ENCODE measurements around the gene AKNA. TPM values are rescaled to one million over a fixed set of nuclear protein-coding genes. Genes with fewer than 3 reads are reported as not detected.

AKNA gene
- polyA plus RNA-seq, 1 of the 3 experiments (the other 2 are of a cell fraction), result 0.84 TPM

DNA sequence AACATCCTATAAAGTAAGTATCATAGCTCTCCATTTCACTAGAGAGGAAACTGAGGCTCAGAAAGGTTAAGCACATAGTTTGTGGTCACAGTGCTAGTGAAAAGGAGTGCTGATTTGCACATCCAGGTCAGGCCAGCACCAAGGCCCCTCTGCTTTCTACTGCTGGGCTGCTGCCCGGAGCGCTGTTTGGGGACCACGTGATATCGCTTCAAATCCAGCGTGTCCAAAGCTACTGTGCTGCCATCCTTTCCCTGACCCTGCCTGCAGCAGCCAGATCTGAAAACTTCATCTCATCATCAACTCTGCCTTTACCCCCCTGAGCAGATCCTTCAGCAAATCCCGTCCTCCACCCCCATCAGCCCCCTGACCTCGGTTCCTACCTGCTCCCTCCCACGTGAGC, 40.7 kb upstream of the AKNA start (continued):
- no peak for TF ChIP-seq GABPA (IDR thresholded peaks at IDR 0.05; ENCODE audit: low read depth)
- TF ChIP-seq RFX5 (IDR thresholded peaks at IDR 0.05; ENCODE audit: low read length), result no peak

DNA sequence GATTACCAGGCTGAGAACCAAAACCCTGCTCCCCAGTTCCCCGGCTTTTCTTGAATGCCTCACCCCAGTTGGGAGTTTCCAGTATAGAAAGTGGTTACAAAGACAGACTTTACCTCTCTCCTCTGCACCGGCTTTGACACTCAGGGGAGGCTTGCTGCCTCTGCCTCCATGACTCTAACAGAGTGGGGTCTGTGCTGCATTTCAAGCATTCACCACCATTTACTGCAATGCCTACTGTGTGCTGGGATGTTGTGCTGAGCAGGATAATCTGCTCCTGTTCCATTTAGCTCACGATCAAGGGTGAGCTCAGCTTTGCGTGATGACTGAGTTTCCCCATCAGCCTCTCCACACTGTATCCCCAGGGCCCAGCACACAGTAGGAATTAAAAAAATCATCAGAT, 39.9 kb upstream of the AKNA start:
- Histone ChIP-seq H3K4me1 (ENCODE audit: control insufficient read depth in 1 of 2, insufficient read depth in 2 of 2, low read depth in 1 of 2, low read length in 1 of 2) (no peaks in the 10 kb centered on the region), H3K27me3 (ENCODE audit: insufficient read depth) (no peaks in the 10 kb centered on the region; the same call in 1 of the 2 replicates), H3K4me3 (ENCODE audit: low read depth in 2 of 2, low read length in 1 of 2) (no peak overlapping the region), H3K9me3 (no peaks in the 10 kb centered on the region), H3K36me3 (replicated peaks in 1 of 2; ENCODE audit: control insufficient read depth in 1 of 2, insufficient read depth in 2 of 2, low read length in 1 of 2) (no peaks in the 10 kb centered on the region), H3K9me2 (no peaks in the 10 kb centered on the region), H3K9ac (no peak overlapping the region), H3K27ac (ENCODE audit: low read depth in 2 of 2, low read length in 1 of 2) (no peak overlapping the region), H3F3A (replicated peaks; ENCODE audit: insufficient read depth) (no peaks in the 10 kb centered on the region), H3K4me2 (no peak overlapping the region), H3K79me2 (ENCODE audit: insufficient read depth) (no peaks in the 10 kb centered on the region), H4K20me1 (ENCODE audit: insufficient read depth) (no peaks in the 10 kb centered on the region), H2AFZ (ENCODE audit: low read depth) (no peak overlapping the region)
- TF ChIP-seq, protein P1, sequence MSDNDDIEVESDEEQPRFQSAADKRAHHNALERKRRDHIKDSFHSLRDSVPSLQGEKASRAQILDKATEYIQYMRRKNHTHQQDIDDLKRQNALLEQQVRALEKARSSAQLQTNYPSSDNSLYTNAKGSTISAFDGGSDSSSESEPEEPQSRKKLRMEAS (IDR thresholded peaks at IDR 0.05; ENCODE audit: low read depth), result no peak
- TF ChIP-seq, protein P2, sequence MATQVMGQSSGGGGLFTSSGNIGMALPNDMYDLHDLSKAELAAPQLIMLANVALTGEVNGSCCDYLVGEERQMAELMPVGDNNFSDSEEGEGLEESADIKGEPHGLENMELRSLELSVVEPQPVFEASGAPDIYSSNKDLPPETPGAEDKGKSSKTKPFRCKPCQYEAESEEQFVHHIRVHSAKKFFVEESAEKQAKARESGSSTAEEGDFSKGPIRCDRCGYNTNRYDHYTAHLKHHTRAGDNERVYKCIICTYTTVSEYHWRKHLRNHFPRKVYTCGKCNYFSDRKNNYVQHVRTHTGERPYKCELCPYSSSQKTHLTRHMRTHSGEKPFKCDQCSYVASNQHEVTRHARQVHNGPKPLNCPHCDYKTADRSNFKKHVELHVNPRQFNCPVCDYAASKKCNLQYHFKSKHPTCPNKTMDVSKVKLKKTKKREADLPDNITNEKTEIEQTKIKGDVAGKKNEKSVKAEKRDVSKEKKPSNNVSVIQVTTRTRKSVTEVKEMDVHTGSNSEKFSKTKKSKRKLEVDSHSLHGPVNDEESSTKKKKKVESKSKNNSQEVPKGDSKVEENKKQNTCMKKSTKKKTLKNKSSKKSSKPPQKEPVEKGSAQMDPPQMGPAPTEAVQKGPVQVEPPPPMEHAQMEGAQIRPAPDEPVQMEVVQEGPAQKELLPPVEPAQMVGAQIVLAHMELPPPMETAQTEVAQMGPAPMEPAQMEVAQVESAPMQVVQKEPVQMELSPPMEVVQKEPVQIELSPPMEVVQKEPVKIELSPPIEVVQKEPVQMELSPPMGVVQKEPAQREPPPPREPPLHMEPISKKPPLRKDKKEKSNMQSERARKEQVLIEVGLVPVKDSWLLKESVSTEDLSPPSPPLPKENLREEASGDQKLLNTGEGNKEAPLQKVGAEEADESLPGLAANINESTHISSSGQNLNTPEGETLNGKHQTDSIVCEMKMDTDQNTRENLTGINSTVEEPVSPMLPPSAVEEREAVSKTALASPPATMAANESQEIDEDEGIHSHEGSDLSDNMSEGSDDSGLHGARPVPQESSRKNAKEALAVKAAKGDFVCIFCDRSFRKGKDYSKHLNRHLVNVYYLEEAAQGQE (IDR thresholded peaks at IDR 0.05; ENCODE audit: low read depth, low read length), result no peak
- TF ChIP-seq RCOR1 (IDR thresholded peaks at IDR 0.05; ENCODE audit: low read length) (no peak), TAF1 (IDR thresholded peaks at IDR 0.05; ENCODE audit: borderline replicate concordance, low read depth, low read length) (no peak), CHD2 (IDR thresholded peaks at IDR 0.05; ENCODE audit: low read length, partially characterized antibody) (no peak), YY1 (IDR thresholded peaks at IDR 0.05; ENCODE audit: low read depth) (no peak), TCF12 (IDR thresholded peaks at IDR 0.05) (no peak)
- CTCF ChIA-PET, result interaction anchor here (1.2 to 1.3 kb wide), 3 partner anchors 14 to 226 kb away, joined by 3 to 6 read pairs (median 3); no protein-coding TSS in a partner anchor
- POLR2A ChIA-PET, result no interaction called here
- 71% methylated on average over 4 of the region's 4 CpGs for WGBS (ENCODE audit: low lambda C conversion rate)
- no peak for DNase-seq

DNA sequence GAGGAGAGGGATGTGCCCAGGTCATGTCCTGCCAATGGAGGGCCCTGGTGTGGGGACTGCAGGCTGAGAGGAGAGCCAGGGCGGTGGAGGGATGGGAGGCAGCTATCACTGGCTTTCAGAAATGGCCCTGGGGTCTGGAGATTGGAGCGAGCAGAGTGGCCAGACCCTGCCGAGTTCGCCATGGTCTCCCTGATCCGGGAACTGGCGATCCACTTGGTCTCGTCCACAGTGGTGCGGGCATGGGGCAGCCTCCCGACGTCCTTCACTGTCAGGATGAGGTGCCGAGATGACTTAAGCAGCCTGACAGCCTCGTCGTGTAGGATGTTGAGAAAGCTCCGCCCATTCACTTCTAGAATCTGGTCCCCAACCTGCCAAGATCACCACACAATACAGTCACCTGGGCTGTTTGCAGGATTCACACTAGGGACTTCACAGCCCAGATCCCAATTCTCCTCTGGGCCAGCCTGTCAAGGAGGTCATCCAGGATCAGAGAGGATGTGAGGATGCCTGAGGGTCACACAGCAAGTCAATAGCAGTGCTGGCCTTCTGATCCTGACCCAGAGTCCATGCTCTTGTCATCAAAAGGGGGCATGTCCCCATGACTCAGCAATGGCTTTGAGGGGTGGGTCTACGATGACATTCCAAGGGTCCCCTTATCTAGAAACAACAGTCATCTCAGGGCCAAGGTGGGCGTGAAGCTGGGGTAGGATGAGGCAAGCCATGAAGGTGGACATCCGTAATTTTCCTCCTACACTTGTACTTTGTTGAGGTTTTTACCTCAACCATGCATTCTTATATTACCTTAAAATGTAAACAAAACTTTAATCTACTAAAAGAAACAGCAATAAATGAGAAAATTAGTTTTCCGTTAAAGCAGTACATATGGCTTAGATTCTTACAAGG, 38.5 kb upstream of the AKNA start:
- H3K4me2 ChIP-seq, result no peak overlapping the region
- no peaks in the 10 kb centered on the region for H3K9me2 ChIP-seq
- no peaks in the 10 kb centered on the region for H3F3A ChIP-seq (replicated peaks; ENCODE audit: insufficient read depth)
- ChIA-PET CTCF (interaction anchor here (1.7 to 2.6 kb wide), 2 partner anchors 10 to 21 kb away, joined by 6 to 9 read pairs; no protein-coding TSS in a partner anchor), POLR2A (no interaction called here)
- H3K4me3 ChIP-seq (ENCODE audit: low read depth in 2 of 2, low read length in 1 of 2), result no peak overlapping the region
- no peaks in the 10 kb centered on the region for H3K4me1 ChIP-seq (ENCODE audit: control insufficient read depth in 1 of 2, insufficient read depth in 2 of 2, low read depth in 1 of 2, low read length in 1 of 2)
- 50% methylated on average over 10 of the region's 18 CpGs for WGBS (ENCODE audit: low lambda C conversion rate)
- no peak overlapping the region for H3K27ac ChIP-seq (ENCODE audit: low read depth in 2 of 2, low read length in 1 of 2)
- H3K9ac ChIP-seq, result no peak overlapping the region
- H3K79me2 ChIP-seq (ENCODE audit: insufficient read depth), result no peaks in the 10 kb centered on the region
- no peaks in the 10 kb centered on the region for H4K20me1 ChIP-seq (ENCODE audit: insufficient read depth)
- H3K36me3 ChIP-seq (replicated peaks in 1 of 2; ENCODE audit: control insufficient read depth in 1 of 2, insufficient read depth in 2 of 2, low read length in 1 of 2), result no peaks in the 10 kb centered on the region
- no peak for DNase-seq
- no peaks in the 10 kb centered on the region; the same call in 1 of the 2 replicates for H3K27me3 ChIP-seq (ENCODE audit: insufficient read depth)
- H2AFZ ChIP-seq (ENCODE audit: low read depth), result no peak overlapping the region
- H3K9me3 ChIP-seq, result no peaks in the 10 kb centered on the region
- TF ChIP-seq, protein P3, sequence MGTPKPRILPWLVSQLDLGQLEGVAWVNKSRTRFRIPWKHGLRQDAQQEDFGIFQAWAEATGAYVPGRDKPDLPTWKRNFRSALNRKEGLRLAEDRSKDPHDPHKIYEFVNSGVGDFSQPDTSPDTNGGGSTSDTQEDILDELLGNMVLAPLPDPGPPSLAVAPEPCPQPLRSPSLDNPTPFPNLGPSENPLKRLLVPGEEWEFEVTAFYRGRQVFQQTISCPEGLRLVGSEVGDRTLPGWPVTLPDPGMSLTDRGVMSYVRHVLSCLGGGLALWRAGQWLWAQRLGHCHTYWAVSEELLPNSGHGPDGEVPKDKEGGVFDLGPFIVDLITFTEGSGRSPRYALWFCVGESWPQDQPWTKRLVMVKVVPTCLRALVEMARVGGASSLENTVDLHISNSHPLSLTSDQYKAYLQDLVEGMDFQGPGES (IDR thresholded peaks at IDR 0.05; ENCODE audit: low read depth, low read length), result no peak
- no peak for TF ChIP-seq GATA2 (CRISPR knock-in tag; IDR thresholded peaks at IDR 0.05)
- TF ChIP-seq, protein P4, sequence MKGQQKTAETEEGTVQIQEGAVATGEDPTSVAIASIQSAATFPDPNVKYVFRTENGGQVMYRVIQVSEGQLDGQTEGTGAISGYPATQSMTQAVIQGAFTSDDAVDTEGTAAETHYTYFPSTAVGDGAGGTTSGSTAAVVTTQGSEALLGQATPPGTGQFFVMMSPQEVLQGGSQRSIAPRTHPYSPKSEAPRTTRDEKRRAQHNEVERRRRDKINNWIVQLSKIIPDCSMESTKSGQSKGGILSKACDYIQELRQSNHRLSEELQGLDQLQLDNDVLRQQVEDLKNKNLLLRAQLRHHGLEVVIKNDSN (IDR thresholded peaks at IDR 0.05; ENCODE audit: borderline replicate concordance, low read depth), result no peak
- TF ChIP-seq RCOR1 (IDR thresholded peaks at IDR 0.05; ENCODE audit: low read length), result no peak
- no peak for TF ChIP-seq TAF1 (IDR thresholded peaks at IDR 0.05; ENCODE audit: borderline replicate concordance, low read depth, low read length)
- TF ChIP-seq ELF1 (IDR thresholded peaks at IDR 0.05), result no peak
- TF ChIP-seq, protein P5, sequence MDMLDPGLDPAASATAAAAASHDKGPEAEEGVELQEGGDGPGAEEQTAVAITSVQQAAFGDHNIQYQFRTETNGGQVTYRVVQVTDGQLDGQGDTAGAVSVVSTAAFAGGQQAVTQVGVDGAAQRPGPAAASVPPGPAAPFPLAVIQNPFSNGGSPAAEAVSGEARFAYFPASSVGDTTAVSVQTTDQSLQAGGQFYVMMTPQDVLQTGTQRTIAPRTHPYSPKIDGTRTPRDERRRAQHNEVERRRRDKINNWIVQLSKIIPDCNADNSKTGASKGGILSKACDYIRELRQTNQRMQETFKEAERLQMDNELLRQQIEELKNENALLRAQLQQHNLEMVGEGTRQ (IDR thresholded peaks at IDR 0.05; ENCODE audit: borderline replicate concordance, low read depth, low read length), result no peak
- no peak for TF ChIP-seq SIN3A (IDR thresholded peaks at IDR 0.05; ENCODE audit: borderline replicate concordance, low read depth, low read length)
- no peak for TF ChIP-seq MXI1 (IDR thresholded peaks at IDR 0.05; ENCODE audit: low read depth, low read length)
- no peak for TF ChIP-seq YY1 (IDR thresholded peaks at IDR 0.05; ENCODE audit: low read depth)
- TF ChIP-seq EZH2phosphoT487 (IDR thresholded peaks at IDR 0.05; ENCODE audit: borderline replicate concordance, low read depth), result no peak
